Colon (tissue), 2 donors: ENCODE data around the gene HRCT1.
"Not testable (repeated sequence)": the region's sequence is repeated elsewhere in the genome, so short reads cannot be mapped to it uniquely, and the experiment has no call there.

Experiments used
- FAIRE-seq: peaks from 2 replicates; lab custom pipeline; 2012; peaks lifted over from hg19 to GRCh38; lab: Jason Lieb, UNC
- donor health status: control.
- donor health status: control.

The HRCT1 gene

GRCh38 chr9:35896570-35896969 is 9.4 kb upstream of the HRCT1 start:
- no peak for FAIRE-seq

DNA sequence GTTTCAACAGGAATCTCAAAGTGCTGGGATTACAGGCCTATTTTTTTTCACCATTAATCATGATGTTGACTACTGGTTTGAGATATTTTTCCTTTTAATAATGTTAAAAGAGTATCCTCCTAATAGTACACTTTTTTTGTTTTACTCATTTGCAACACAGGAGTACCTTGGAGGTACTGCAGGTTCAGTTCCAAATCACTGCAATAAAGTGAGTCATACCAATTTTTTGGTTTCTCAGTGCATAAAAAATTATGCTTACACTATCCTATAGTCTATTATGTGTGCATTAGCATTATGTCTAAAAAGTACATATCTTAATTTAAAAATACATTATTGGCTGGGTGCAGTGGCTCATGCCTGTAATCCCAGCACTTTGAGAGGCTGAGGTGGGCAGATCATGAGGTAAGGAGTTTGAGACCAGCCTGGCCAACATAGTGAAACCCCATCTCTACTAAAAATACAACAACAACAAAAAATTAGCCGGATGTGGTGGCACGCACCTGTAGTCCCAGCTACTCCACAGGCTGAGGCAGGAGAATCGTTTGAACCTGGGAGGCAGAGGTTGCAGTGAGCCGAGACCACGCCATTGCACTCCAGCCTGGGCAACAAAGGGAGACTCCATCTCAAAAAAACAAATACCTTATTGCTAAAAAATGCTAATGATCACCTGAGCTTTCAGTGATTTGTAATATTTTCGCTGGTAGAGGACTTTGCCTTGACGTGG is 8.5 kb upstream of the HRCT1 start:
- FAIRE-seq: not testable (repeated sequence)

- FAIRE-seq: no peak
Observed at GRCh38 chr9:35898337-35898736, 7.7 kb upstream of the HRCT1 start.

DNA sequence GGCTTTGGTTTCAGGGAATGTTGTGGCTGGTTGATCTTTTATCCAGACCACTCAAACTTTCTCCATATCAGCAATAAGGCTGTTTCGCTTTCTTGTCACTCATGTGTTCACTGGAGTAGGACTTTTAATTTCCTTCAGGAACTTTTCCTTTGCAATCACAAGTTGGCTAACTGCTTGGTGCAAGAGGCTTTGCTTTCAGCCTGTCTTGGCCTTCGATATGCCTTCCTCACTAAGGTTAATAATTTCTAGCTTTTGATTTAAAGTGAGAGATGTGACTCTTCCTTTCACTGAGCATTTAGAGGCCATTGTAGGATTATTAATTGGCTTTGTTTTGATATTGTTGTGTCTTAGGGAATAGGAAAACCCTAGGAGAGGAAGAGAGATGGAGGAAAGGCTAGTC is 7.0 kb upstream of the HRCT1 start:
- no peak for FAIRE-seq

DNA sequence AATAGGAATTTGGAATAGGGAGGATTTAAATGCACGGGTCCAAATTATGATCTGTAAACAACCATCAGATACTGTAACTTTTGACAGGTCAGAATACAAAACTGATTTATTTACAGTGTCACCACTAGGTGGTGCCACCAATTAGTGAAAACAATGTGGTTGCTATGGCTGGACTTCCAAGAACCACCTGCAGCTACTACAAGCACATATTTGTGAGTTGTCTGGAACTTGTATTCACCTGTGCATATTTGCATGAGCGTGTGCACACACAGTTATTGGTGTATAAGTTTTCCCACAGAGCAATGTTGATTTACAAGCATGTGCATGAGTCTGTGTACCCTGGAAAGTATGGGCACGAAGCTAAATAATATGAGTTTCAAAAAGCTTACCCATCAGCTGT is 3.0 kb upstream of the HRCT1 start:
- peak; percentile 90 for FAIRE-seq

DNA sequence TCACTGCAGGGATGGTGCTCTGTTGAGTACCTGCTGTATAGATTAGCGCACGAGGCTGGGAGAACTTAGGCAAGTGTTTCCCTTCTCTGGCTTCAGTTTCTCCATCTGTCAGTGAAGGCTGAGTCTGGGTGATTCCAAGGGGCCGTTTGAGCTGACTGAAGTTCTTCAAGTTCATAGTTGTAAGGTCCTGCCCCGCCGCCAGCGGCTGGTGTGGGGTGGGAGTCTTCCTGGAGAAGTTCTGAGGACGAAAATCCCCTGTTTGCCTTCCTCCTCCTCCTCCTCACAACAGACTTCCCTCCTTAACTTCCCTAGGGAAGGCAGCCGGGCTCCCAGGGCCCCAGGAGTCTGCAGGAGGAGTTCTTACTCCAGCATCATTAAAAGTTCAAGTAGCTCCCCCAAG is 1.7 kb upstream of the HRCT1 start:
- no peak for FAIRE-seq

- no peak for FAIRE-seq
Observed at GRCh38 chr9:35905051-35905781, 786 bp upstream of the HRCT1 start.

GRCh38 chr9:35906923-35907699 is 1.1 kb downstream of the HRCT1 start:
- FAIRE-seq: no peak

- no peak for FAIRE-seq
Observed at GRCh38 chr9:35907711-35908503, 1.9 kb downstream of the HRCT1 start.

- no peak for FAIRE-seq
Observed at GRCh38 chr9:35908504-35909125, 2.6 kb downstream of the HRCT1 start.

- FAIRE-seq: no peak
Observed at GRCh38 chr9:35909274-35909673, 3.3 kb downstream of the HRCT1 start, which contains the start of gene SPAAR. Gene SPAAR, plus strand, starts transcription at chr9:35909490. Its CDS starts 974 bp downstream, at chr9:35910464.

DNA sequence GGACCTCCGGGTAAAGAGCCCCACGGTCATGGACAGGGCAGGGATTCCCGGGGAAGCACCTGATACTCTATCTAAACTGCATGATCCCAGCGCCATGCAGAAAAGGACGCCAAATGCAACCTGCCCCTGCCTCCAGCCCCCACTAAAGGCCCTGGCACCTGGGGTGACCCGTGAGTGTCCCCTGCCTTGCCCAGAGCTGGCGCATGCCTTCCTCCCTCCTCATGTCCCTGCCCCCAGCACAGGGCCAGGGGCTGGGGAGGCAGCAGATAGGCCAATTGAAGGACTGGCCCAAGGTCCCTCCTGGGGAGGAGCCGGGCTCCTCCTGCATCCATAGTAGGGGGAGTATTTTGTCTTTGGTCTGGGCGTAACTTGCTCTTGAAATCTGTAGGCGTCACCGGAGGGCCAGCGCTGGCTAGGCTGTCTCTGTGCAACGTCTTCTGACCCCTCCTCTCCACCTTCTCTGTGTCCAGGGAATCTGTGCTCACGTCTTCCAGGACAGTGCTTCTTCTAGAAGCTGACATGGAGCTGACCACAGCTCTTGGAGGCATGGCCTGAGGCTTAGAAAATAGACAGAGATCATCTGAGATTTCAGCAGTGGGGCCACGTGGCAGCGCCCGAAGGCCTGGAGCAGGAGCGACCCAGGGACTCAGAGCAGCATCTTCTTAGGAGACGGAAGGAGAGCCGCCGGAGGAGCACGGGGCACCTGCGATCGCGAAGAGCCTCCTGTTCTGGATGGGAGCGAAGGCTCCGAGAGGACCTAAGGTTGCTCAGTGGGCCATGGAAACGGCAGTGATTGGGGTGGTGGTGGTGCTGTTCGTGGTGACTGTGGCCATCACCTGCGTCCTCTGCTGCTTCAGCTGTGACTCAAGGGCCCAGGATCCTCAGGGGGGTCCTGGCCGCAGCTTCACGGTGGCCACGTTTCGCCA is 3.9 kb downstream of the HRCT1 start:
- no peak for FAIRE-seq

- FAIRE-seq: no peak
Observed at GRCh38 chr9:35910613-35911359, 4.8 kb downstream of the HRCT1 start.

DNA sequence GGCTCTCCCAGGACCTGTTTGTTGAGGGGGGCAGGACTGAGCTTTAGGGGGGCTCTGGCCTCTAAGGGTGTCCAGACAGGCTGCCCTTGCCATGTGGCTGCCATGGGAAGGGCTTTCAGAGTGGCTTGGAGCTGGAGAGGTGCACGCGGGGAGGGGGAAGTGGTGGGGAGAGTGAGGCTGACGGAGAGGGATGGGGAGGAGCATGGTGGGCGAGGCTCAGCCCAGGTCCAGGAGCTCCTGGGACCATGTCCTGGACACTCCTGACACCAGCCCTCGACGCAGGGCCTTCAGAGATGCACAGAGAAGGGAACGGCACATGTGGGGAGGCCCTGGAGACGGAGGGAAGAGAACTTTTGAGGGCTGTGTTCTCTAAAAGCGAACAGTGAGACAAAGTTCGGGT is 5.7 kb downstream of the HRCT1 start:
- FAIRE-seq: no peak

- FAIRE-seq: no peak
Observed at GRCh38 chr9:35912791-35913400, 6.9 kb downstream of the HRCT1 start.

DNA sequence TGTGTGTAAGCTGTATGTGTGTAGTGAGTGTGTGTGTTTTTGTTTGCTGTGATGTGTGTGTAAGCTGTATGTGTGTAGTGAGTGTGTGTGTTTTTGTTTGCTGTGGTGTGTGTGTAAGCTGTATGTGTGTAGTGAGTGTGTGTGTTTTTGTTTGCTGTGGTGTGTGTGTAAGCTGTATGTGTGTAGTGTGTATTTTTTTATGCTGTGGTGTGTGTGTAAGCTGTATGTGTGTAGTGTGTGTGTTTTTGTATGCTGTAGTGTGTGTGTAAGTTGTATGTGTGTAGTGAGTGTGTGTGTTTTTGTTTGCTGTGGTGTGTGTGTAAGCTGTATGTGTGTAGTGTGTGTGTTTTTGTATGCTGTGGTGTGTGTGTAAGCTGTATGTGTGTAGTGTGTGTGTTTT is 7.4 kb downstream of the HRCT1 start:
- not testable (repeated sequence) for FAIRE-seq

- FAIRE-seq: peak; percentile 83
Observed at GRCh38 chr9:35914301-35914807, 8.4 kb downstream of the HRCT1 start.

DNA sequence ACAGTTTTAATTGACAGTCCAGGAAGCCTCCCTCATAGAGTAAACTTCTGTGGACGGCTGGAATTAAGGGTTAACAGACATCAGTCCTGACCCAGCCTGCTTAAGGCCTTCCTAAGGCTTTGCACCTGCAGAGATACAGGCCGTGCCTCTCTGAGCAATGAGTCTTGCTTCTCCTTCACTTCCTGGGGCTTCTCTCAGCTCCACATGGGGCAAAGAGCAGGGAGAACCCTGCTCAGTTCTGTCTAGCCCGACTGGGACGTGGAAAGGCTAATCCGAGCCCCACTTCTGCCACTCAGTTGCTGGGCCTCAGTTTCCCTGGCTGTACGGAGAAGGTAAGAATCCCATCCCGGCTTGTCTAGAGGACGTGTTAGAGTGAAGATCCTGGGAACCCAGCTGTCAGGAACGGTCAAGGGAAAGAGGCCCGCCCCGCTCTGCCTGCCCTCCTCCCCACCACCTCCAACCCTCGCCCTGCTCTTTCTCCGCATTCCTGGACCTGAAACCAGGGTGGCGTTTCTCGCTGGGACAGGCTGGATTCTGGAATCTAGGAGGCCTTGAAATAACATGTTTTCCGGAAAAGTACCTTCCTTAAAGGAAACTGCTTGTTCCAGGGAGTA is 9.8 kb downstream of the HRCT1 start:
- no peak for FAIRE-seq

- no peak for FAIRE-seq
Observed at GRCh38 chr9:35917261-35917660, 11.3 kb downstream of the HRCT1 start.
